ELF-1 (cell line): ENCODE measurements around the gene PLA2G5.

Experiments
- DNase-seq: peaks from one replicate; pipeline ENCODE4 v3.0.0-alpha.2; 2016; ENCODE audit warnings: low read depth, low spot score

Gene PLA2G5

GRCh38 chr1:20089328-20090077 lies 19.5 kb downstream of the PLA2G5 start:
- peak; percentile 21 for DNase-seq

- no peak for DNase-seq
Observed at GRCh38 chr1:20090119-20090518, 20.1 kb downstream of the PLA2G5 start.

GRCh38 chr1:20090641-20091040 lies 20.6 kb downstream of the PLA2G5 start:
- DNase-seq, result no peak

- DNase-seq, result no peak
Observed at GRCh38 chr1:20093303-20093702, 23.3 kb downstream of the PLA2G5 start.

- DNase-seq, result no peak
Observed at GRCh38 chr1:20093940-20094391, 24.0 kb downstream of the PLA2G5 start.

- DNase-seq, result no peak
Observed at GRCh38 chr1:20095564-20096434, 25.8 kb downstream of the PLA2G5 start.

- no peak for DNase-seq
Observed at GRCh38 chr1:20096840-20097447, 26.9 kb downstream of the PLA2G5 start.

GRCh38 chr1:20099533-20099932 lies 29.5 kb downstream of the PLA2G5 start:
- DNase-seq, result no peak

- peak; percentile 77 for DNase-seq
Observed at GRCh38 chr1:20100632-20101355, 30.8 kb downstream of the PLA2G5 start.

GRCh38 chr1:20102875-20103274 lies 32.9 kb downstream of the PLA2G5 start:
- DNase-seq, result no peak

GRCh38 chr1:20105856-20106255 lies 35.9 kb downstream of the PLA2G5 start:
- DNase-seq, result no peak

GRCh38 chr1:20107351-20107750 lies 37.4 kb downstream of the PLA2G5 start:
- DNase-seq, result no peak

GRCh38 chr1:20107796-20108195 lies 37.8 kb downstream of the PLA2G5 start:
- DNase-seq, result no peak

- no peak for DNase-seq
Observed at GRCh38 chr1:20108366-20109123, 38.6 kb downstream of the PLA2G5 start.

- DNase-seq, result no peak
Observed at GRCh38 chr1:20109223-20109856, 39.3 kb downstream of the PLA2G5 start.

- DNase-seq, result peak; percentile 17
Observed at GRCh38 chr1:20110679-20111078, 40.7 kb downstream of the PLA2G5 start.

- no peak for DNase-seq
Observed at GRCh38 chr1:20111452-20111851, 41.5 kb downstream of the PLA2G5 start.

GRCh38 chr1:20112279-20113000 lies 42.4 kb downstream of the PLA2G5 start:
- no peak for DNase-seq

- DNase-seq, result no peak
Observed at GRCh38 chr1:20114021-20114648, 44.1 kb downstream of the PLA2G5 start.
